Epidermal melanocyte (primary cell): ENCODE measurements around the gene CABYR.

ENCODE experiments used
- DNase-seq: peaks from one replicate; pipeline ENCODE4 v3.0.0; 2011; ENCODE audit warnings: low spot score; ENCODE audit not compliant: insufficient read length

CABYR gene

DNA sequence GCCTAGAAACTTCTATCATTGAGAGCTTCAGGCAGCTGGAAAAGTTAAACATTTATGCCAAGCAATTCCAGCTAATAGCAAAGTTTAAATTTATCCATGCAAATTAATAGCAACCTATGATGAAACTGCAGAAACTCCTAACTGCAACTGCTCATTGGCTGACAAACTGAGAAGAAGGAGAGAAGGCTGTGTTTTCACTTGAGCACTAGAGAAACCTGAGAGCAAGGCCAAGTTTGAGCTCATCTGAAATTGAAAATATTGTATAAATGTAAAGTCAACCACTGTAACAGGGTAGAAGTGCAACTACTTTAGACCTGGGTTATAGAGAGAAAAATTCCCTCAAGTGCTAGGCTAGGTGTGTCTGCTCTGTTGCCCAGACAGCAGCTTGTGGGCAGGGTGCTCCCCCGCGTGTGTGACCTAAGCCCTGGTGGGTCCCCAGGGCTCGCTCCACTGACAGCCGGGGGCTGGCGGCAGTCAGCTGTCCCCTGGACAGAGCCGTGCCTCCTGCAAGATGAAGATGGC lies 50.2 kb downstream of the CABYR start:
- no peak for DNase-seq

DNA sequence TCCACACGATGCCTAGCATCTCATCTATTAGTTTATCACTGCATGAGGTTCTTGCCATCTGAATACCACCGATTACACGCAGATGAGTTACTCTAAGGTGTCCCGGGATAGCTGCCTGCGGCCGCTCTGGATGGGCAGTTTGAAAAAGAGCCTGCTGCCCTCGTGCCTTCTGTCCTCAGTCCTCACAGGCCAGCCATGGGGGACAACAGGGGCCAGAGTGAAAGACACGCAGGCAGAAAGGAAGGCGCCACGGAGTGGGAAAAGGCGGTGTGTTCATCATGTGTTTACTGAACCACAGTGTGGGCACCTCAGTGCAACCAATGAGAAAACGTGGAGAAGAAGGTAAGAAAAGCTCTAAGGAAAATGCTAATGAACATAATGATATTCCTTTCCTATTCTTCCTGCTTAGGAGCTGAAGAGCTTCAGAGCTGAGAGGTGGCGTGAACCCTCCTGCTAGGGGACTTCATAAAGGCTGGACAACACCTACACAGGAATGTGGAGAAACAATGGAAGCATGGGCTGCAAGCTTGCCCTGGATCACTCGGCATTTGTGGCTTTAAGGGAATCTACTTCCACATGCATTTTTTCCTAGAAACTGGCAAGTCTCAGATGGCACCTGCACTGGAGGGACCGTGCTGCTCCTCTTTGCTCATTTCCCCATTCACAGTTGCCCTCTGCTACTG lies 50.9 kb downstream of the CABYR start:
- no peak for DNase-seq

DNA sequence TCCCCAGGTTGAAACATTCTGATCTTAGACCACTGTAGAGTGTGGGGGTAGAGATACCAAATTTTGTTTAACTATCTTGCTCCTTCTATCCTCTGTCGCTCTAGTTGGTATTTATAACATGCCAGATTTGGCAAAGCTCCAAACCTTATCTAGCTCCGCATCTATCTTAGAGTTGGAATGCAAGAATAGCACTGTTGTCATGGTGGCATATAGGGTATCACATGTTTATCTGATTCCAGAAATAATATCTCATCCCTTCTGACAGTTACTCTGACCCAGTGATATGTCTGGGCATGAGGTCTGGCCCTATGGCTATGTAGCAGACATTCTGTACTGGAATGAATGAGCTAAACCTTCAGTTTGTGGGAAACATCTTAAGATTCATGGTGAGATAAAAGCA lies 51.7 kb downstream of the CABYR start:
- DNase-seq = no peak

DNA sequence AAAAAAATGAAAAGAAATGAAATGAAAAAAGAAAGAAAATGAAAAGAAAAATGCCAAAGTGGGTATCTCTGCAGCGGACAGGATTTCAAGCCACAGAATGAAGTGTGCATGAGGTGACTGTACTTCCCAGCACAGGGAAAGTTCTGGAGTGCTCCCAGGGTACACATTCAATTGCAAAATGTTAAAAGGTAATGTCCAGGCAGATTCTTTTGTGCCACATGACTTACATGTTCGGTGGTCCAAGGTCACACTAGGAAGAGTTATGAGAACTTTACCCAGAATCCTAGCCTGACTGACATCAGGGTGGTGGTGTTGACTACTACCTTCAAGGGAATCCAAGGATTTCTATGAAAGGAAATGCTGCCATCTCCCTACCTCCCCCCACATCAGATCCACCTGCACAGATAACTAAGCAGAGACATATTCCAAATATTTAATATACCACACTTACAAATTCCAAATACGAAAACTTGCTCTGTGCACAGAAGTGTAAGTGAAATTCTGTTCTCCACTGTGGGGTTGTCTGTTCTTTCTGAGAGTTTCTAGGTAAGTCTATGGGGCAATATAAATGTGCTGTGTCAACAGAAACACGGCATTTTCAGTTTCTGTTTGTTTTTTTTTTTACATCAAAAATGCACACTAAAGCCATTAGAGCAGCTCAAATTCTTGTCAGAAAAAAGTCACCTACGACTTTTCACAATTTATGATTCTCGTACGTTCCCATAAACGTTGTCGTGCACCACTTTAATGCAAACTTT lies 56.6 kb downstream of the CABYR start:
- DNase-seq = no peak

DNA sequence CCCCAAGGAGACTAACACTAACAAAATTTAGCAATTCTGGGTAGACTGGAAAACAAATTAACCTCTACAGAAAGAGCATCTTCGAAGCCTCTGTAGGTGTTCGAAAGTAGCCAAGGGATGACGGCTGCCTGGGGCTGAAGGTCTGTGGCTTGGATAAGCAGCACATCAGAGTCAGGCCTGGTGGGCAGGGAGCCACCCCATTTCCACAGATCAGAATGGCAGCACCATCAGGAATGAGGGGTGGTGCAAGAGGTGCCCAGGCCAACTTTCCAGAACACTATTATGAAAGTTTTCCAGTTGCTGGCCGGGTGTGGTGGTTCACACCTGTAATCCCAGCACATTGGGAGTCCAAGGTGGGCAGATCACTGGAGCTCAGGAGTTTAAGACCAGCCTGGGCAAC lies 57.9 kb downstream of the CABYR start:
- no peak for DNase-seq

DNA sequence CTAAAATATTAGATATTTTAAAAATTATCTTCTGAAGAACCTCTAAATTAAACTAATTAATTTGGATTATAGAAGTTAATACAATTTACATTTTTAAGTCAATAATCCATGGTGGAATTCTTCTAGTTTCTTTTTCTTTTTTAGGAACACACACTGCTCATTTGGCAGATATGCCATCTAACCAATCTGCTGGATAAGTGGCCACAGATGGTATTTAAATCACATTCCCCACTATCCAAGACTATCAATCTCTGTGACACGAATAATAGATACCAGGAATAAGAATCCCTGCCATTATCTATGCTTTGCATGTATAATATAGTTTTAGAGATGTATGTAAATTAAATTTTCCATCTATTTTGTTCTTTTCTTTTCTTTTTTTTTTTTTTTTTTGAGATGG lies 58.5 kb downstream of the CABYR start:
- DNase-seq = no peak

DNA sequence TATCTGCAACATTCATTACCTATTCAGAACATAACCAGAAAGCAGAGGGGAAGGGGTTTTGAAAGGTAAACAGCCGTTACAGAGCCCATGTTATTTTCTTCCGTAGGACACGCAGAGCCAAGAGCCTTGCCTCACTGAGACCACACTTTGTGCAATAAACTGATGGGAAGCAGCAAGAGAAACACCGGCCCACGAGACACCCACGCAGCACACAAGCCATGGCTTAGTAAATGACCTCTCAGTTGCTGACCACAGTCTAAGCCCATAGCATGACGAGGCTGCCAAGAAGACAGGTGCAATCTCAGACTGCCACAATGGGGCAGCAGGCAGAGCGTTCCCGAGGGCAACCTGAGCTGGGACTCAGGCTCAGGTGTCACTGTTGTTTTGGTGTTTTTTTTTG lies 59.6 kb downstream of the CABYR start:
- DNase-seq = no peak

DNA sequence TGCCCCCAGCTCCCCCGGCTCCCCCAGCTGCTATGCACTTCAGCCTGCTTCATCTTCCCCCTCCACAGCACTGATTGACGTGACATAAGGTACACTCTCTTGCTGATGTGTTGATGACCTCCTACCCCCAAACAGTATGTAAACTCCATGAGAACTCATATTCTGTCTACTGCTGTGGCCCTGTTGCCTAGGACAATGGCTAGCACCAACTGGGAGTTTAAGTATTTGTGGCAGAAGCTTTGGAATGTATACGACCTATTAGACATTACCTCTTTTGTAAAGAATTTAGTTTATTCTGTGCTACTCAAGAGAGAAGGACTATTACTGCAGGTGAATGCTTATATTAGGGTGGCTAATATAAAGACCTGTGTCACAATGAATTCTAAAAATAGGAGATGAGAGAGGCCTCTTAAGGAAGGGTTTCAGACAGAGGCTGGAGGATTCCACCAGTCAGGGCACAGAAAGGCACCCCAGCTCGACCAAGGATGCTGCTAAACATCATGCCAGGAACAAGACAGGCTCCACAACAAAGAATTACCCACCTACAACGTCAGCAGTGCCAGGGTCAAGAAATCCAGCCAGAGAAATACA lies 60.6 kb downstream of the CABYR start:
- no peak for DNase-seq

DNA sequence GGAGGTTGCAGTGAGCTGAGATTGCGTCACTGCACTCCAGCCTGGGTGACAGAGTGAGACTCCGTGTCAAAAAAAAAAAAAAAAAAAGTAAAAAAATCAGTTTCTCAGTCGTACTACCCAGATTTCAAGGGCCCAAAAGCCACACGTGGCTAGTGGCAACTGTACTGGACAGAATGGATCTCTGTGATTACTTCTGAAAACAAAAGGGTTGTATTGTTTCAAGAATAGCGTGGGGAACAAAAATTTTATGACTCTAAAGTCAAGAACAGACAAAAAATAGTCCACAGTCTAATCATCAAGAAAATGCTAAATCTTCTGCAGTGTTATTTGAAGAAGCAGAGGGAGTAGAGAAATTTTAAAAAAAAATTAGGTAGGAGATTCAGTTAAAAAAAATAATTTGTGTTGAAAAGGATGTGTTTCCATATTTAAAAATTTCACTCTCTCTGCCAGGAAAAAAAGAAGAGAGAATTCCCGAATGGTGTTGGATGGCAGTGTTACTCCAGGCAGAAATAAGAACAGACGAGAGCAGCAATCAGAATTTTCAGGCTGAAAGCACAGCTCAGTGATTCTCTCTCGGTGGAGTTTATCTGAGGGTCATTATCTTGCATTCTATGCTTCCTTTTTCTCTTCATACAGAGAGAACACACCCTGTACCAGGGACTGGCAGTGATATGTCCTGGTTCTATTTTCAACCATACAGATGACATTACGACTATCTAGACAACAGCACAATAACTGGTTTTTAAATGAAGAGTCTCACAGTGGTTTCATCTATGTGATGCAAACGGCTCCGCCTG lies 61.8 kb downstream of the CABYR start:
- DNase-seq = no peak

DNA sequence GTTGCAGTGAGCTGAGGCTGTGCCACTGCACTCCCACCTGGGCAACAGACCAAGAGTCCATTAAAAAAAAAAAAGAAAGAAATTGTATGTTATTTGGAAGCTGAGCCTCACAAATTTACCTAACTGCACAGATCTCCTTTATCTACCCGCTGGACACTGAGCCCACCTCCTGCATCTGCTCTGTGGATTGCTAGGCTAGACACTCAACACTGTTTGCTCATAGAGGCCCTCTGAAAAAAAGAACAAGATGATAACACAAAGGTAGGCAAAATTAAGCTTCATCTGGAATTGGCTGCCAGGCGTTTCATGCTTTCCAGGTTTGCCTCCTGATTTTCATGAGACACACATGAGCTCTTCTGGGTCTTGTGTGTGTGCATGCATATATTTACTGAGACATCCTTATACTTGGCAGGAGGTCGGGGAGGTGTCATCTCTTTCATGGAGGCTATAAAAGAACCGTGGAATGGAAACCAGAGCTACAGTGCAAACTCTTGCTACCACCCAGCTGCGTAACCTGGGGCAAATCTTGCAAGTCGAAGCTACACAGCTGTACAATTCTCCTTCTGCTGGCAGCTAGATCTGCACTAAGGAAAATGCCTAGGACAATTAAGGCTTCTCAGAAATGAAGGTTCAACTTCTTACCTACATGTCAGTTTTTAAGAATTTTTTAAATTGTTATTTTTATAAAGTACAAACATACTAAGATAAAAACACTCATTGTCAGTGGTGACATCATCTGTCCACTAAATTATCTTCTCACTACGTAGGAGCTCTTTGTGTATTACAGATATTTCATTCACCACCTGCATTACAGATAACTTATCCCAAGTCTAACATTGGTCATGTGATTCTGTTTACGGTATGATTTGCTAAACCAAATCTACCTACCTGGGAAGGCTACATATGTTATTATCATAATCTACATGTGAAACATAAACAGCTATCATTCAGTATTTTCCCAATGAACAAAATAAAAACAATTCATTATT lies 63.1 kb downstream of the CABYR start:
- no peak for DNase-seq

DNA sequence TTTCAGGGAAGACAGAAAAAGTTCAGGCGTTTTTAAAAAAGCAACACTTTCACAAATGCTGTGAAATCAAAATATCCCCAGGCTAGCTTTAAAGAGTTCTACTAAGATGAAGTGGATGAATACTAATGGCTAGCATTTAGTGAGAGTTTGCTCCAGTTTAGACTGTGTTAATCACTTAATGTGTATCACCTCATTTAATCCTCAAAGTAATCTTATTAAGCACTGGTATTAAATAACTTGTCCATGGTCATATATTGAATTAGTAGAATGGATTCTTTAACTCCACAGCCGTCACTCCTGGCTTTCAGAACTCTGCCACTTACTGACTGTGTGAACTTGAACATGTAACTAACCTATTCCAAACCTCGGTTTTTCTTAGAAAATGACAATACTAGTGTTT lies 66.0 kb downstream of the CABYR start:
- no peak for DNase-seq

DNA sequence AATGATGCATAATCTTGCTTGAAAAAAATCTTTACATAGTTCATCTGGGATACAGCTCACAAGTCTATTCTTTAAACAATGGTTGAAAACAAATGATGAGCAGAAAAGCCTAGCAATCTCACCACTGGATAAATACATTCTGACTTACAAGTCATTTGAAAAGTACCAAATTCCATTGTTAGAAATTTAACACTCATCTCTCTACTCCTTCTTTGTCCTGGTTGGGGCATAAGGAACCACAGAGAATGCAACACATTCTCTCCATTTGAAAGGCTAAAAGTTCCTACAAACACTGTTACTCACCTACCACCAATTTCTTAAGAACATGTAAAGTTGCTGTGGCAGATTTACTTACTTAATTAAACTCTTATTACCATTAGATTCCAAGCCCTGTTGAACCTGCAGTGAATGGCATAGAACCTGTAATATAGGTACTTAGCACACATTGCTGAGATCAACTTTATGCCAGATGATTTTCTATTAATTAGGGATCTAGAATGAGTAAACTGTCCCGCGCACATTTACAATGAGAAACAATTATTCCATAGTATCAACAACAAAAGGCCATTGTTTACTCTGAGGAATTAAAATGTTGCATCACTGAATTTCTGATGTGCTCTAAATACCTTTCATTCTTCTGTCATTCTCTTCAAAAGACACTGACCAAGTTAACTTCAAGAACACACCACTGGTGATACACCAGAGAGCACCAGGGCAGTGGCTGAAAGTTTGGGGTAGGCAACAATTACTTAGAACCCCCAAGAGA lies 69.6 kb downstream of the CABYR start:
- no peak for DNase-seq

DNA sequence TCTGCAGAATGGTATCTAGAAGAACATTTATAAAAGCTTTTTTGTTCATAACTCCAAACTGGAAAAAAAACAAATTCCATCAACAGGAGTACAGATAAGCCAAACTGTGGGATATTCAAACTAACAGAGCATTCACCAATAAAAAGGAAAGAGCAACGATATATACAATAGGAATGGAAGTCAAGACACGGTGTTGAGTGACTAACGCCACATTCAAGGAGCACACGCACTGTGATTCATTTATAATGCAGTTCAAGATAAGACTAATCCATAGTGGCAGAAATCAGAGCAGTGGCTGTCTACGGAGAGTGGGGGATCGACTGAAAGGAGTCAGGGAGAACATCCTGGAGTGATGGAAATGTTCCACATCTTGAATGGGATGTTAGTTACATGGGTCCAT lies 70.7 kb downstream of the CABYR start:
- no peak for DNase-seq
